ENCODE measurements around the gene SRSF7. TPM values are rescaled to one million over a fixed set of nuclear protein-coding genes. Genes with fewer than 3 reads are reported as not detected.
"Not testable (repeated sequence)": the region's sequence is repeated elsewhere in the genome, so short reads cannot be mapped to it uniquely, and the experiment has no call there.

Gene SRSF7
- 100 to 1,000 TPM in 8 of 12 donors, 10 to 100 TPM in 3, not detected in 1; 87.4 to 148 (median 125) TPM for polyA plus RNA-seq (ENCODE audit: insufficient read length in 12 of 12)
- long read RNA-seq, donor 1, transcript SRSF7-204 (9 exons, 2,857 nt) = minor isoform, 12 of 85 reads
- long read RNA-seq, donor 1, transcript SRSF7-201 (8 exons, 2,489 nt) = major isoform, 37 of 85 reads
- long read RNA-seq, donor 1, partial matches to known transcripts = 24 of 85 reads
- long read RNA-seq, donor 1, other reads (novel, unspliced or antisense) = 0 of 85 reads
- long read RNA-seq, donor 2, transcript SRSF7-204 (9 exons, 2,857 nt) = minor isoform, 6 of 64 reads
- long read RNA-seq, donor 2, transcript SRSF7-209 (7 exons, 2,453 nt) = minor isoform, 6 of 64 reads
- long read RNA-seq, donor 2, transcript SRSF7-201 (8 exons, 2,489 nt) = major isoform, 45 of 64 reads
- long read RNA-seq, donor 2, partial matches to known transcripts = 0 of 64 reads
- long read RNA-seq, donor 2, other reads (novel, unspliced or antisense) = 0 of 64 reads
- long read RNA-seq, donor 3, transcript SRSF7-208 (7 exons, 1,903 nt) = minor isoform, 5 of 31 reads
- long read RNA-seq, donor 3, transcript SRSF7-209 (7 exons, 2,453 nt) = minor isoform, 5 of 31 reads
- long read RNA-seq, donor 3, transcript SRSF7-201 (8 exons, 2,489 nt) = major isoform, 21 of 31 reads
- long read RNA-seq, donor 3, partial matches to known transcripts = 0 of 31 reads
- long read RNA-seq, donor 3, other reads (novel, unspliced or antisense) = 0 of 31 reads
- long read RNA-seq, donor 4, transcript SRSF7-209 (7 exons, 2,453 nt) = minor isoform, 5 of 22 reads
- long read RNA-seq, donor 4, transcript SRSF7-201 (8 exons, 2,489 nt) = major isoform, 14 of 22 reads
- long read RNA-seq, donor 4, partial matches to known transcripts = 0 of 22 reads
- long read RNA-seq, donor 4, other reads (novel, unspliced or antisense) = 0 of 22 reads
- long read RNA-seq, donor 5, transcript SRSF7-201 (8 exons, 2,489 nt) = major isoform, 40 of 64 reads
- long read RNA-seq, donor 5, transcript SRSF7-209 (7 exons, 2,453 nt) = minor isoform, 7 of 64 reads
- long read RNA-seq, donor 5, partial matches to known transcripts = 14 of 64 reads
- long read RNA-seq, donor 5, other reads (novel, unspliced or antisense) = 0 of 64 reads
- long read RNA-seq, donor 6, transcript SRSF7-201 (8 exons, 2,489 nt) = major isoform, 14 of 23 reads
- long read RNA-seq, donor 6, partial matches to known transcripts = 0 of 23 reads
- long read RNA-seq, donor 6, other reads (novel, unspliced or antisense) = 0 of 23 reads
- long read RNA-seq, donor 7, transcript SRSF7-201 (8 exons, 2,489 nt) = major isoform, 13 of 17 reads
- long read RNA-seq, donor 7, partial matches to known transcripts = 0 of 17 reads
- long read RNA-seq, donor 7, other reads (novel, unspliced or antisense) = 0 of 17 reads
- long read RNA-seq, donor 8, transcript SRSF7-201 (8 exons, 2,489 nt) = major isoform, 32 of 53 reads
- long read RNA-seq, donor 8, partial matches to known transcripts = 10 of 53 reads
- long read RNA-seq, donor 8, other reads (novel, unspliced or antisense) = 0 of 53 reads
- long read RNA-seq, donor 9, transcript SRSF7-209 (7 exons, 2,453 nt) = minor isoform, 7 of 75 reads
- long read RNA-seq, donor 9, transcript SRSF7-201 (8 exons, 2,489 nt) = major isoform, 22 of 75 reads
- long read RNA-seq, donor 9, partial matches to known transcripts = 17 of 75 reads
- long read RNA-seq, donor 9, other reads (novel, unspliced or antisense) = 21 of 75 reads
- long read RNA-seq, donor 10, transcript SRSF7-209 (7 exons, 2,453 nt) = minor isoform, 9 of 39 reads
- long read RNA-seq, donor 10, transcript SRSF7-201 (8 exons, 2,489 nt) = major isoform, 25 of 39 reads
- long read RNA-seq, donor 10, partial matches to known transcripts = 0 of 39 reads
- long read RNA-seq, donor 10, other reads (novel, unspliced or antisense) = 0 of 39 reads
- long read RNA-seq, donor 11, transcript SRSF7-201 (8 exons, 2,489 nt) = major isoform, 44 of 75 reads
- long read RNA-seq, donor 11, partial matches to known transcripts = 14 of 75 reads
- long read RNA-seq, donor 11, other reads (novel, unspliced or antisense) = 0 of 75 reads

DNA sequence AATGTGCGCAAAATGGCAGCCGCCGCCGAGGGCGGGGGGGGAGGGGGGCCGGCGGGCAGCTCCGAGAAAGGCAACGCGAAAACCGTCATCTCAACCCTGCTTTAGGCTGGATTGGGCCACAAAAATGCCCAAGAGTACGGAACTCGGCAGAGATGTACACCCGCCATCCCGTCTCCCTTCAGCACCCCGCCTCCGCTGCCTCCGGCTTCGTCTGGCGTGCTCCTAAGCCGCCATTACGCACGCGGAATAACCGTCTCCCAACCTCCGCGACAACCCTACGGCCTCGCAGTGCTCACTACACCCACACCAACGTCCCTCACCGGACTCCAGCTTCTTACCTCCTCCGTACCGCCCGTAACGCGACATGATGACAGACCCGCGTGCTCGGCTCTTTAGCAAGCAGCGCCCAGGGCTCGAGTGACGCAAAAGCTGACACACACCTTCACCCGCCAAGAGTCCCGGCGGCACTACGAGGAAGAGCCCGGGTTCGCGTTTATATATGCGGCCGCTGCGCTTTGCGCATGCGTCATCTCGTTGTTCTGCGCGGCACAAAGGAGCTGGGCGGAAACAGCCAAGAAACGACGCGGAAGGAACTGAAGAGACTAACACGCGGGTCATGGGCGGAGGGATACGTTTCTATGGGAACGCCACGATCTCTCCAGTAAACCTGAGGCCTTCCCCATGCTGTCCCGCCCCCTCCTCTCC is at the start of gene SRSF7:
SRSF7 (minus strand) TSS at position 471 of the 705 bp plus-strand sequence; CDS start at position 366, 105 bp downstream.
- peak; percentile 100 for DNase-seq

DNA sequence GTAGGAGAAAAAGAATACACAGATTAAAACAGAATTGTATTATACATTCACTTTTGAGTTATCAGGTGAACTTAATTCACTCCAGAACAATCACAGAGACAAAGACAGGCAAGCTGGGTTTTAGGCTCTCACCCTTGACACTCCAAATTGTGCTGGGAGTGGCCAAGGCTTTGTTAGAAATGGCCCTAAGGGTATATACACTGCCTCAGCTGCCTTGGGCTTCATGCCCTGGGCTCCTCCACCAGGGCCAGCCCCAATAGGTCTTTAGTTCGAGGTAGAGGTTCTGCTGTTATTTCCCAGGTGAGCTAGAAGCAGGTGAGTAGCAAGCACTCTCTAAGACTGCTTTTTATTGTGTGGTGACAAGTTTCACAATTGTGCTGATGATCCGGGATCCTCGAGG is 46.8 kb upstream of the SRSF7 start:
- DNase-seq = no peak

DNA sequence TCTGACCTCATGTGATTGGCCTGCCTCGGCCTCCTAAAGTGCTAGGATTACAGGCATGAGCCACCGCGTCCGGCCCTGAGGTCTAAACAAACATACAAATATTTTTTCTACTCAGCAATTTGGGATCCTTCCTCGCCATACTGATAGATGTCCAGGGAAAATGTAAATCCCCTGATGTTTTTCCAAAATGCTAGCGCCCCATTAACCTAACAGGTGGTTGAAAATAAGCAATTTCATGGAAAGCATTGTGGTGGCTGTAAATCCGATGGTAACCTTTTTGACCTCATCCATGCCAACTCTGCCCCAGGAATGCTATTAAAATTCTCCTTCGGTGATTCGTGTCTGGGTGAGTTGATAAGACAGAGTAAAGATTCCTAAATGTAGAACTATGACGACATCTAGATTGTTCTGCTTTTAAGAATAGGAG is 46.1 kb upstream of the SRSF7 start:
- DNase-seq = no peak

DNA sequence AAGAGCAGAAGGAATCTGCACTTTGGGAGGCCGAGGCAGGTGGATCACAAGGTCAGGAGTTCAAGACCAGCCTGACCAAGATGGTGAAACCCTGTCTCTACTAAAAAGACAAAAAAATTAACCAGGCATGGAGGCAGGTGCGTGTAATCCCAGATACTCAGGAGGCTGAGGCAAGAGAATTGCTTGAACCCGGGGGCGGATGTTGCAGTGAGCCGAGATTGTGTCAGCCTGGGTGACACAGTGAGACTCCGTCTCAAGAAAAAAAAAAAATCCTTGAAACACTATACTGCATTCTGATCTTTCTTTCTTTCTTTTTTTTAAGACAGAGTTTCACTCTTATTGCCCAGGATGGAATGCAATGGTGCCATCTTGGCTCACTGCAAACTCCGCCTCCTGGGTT is 43.9 kb upstream of the SRSF7 start:
- DNase-seq = not testable (repeated sequence)

DNA sequence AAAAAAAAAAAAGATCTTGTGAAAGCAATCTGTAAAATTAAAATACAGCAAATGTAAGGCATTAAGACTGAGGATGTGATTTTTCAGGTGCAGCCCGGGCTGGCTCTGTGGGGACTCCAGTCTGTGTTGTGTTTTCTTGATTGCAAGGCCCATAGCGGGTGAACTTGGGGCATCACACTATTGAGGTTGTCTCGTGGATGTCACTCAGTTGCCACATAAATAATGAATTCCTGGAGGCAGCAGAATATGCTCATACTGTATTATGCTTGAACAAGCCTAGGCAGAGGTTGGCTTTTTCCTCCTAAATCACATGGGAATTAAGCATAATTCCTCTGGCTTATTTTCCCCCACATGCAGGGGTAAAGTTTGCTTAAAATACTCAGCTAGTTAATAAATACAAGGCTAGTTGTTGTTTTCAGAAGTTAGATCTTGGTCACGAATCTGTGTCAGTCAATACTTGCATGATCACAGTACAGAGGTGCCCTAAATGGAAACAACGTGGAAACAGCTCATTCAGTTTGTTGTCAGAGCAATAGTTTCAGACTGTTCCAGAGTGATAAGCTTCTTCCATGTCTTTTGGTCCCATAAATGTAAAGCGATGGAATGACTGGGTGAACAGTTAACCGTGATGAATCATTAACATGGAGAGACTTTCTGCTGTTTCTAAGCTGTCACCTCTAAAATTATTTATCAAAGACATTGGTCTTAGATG is 43.2 kb upstream of the SRSF7 start:
- DNase-seq = no peak

DNA sequence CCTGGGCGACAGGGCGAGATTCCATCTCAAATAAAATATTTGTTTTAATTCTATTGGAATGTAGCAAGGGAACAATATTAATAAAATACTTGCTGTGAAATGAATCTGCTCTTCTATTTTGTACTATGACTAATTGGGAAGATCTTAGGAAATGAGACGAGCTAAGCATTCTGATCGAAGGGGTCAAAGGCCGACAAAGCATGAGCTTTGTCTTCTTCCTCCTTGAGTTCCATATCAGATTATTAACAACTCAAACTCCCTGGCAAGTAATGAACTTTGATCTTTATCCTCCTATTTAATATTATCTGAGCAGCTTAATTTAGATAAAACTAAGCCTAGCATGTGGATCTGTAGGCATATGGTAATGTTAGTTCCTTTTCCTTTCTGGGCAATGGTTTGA is 42.4 kb upstream of the SRSF7 start:
- no peak for DNase-seq

DNA sequence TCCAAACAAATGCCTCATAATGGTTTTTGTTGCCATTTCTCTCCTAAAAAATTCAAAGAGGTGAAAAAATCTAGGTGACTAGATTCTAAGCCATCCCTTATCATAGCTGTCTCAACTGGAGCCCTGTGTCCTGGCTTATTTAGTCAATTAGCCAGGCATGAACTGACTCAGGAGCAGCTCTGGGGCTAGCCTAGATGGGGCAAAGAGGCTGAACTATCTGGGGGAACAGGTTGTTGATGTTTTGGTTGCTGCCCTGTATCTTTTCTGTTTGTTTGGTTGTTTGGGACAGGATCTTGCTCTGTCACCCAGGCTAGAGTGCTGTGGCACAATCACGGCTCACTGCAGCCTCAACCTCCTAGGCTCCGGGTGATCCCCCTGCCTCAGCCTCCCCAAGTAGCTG is 41.6 kb upstream of the SRSF7 start:
- no peak for DNase-seq

DNA sequence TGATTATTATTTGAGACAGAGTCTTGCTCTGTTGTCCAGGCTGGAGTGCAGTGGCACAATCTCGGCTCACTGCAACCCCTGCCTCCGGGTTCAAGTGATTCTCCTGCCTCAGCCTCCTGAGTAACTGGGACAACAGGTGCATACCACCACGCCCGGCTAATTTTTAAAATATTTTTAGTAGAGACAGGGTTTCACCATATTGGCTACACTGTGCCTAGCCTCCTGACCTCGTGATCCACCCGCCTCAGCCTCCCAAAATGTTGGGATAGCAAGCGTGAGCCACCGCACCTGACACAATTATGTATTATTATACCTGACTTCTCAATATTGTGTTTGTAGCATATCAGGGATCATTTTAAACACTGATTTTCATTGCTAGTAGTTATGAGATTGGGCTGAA is 41.2 kb upstream of the SRSF7 start:
- DNase-seq = not testable (repeated sequence)

DNA sequence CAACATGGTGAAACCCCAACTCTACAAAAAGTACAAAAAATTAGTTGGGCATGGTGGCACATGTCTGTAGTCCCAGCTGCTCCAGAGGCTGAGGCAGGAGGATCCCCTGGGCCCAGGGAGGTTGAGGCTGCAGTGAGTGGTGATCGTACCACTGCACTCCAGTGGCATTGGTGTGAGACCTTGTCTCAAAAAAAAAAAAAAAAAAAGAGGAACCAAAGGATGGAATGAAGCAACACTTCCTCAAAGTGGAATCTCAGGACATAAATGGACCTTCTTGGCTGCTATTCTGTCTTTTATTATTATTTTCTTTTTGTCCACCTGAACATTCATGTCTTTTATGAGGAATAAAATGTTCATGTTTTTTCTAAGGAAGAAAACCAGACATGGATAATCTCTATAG is 40.6 kb upstream of the SRSF7 start:
- no peak for DNase-seq

DNA sequence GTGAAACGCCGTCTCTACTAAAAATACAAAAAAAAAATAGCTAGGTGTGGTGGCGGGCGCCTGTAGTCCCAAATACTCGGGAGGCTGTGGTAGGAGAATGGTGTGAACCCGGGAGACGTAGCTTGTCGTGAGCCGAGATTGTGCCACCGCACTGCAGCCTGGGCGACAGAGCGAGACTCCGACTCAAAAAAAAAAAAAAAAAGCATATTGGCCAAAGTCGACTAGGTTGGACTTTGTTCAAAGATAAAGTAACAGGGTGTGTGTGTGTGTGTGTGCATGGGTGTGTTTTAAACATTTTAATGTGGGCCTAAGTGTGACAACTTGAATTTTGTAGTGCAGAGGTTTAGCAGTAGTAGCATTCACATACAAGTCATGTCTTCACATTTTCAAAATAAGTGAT is 38.5 kb upstream of the SRSF7 start:
- DNase-seq = no peak

DNA sequence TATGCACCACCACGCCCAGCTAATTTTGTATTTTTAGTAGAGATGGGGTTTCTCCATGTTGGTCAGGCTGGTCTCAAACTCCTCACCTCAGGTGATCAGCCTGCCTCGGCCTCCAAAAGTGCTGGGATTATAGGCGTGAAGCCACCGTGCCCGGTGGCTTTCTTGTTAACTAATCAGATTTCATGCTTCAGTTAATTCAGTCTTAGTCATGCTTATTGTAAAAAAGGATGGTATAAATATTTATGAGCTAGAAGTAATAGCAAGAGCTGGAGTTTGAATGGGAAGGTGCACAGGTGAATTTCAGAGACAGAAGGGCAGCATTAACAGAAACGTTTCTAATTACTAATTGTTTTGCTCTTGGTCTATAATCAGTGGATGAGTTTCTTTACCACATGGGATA is 37.1 kb upstream of the SRSF7 start:
- no peak for DNase-seq

DNA sequence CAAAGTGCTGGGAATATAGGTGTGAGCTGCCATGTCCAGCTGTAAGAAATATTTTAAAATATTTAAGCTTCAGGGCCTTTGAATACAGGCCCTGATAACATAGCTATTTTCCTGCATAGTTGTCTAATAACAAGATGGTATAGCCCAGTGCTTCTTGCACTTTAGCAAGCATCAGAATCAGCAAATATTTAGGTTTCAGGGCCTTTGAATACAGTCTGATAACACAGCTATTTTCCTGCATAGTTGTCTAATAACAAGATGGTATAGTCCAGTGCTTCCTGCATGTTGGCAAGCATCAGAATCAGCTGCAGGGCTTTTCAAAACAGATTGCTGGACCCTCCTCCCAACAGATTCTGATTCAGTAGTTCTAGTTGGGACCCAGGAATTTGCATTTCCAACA is 32.4 kb upstream of the SRSF7 start:
- no peak for DNase-seq

DNA sequence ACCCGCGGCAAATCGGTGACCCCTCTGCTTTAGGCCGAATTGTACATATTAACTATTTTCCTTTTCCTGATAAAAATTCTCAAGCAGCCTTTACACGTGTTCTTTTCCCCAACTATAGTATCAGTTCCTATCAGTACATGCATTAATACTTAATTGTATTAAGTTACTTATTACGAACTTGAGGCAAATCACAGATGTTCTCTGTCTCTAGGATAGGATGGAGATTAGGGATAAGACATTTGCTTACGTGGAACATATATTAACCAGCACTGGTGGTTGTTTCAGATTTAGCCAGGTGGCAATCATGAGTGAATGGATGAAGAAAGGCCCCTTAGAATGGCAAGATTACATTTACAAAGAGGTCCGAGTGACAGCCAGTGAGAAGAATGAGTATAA is 27.5 kb upstream of the SRSF7 start:
- no peak for DNase-seq

DNA sequence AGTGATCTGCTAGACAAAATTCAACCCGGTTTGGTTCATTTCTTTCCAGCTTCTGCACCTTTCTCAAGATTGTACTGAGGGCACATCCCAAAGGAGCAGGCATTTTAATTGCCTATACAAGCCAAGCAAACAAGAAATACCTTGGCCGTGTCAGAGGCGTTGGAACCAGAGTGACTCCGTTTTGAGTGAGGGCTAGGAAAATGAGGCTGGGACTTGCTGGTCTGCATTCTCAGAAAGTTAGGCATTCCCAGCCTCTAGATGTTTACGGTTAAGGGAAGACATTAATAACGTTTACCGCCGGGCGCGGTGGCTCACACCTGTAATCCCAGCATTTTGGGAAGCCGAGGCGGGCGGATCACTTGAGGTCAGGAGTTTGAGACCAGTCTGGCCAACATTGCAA is 25.4 kb upstream of the SRSF7 start:
- no peak for DNase-seq

DNA sequence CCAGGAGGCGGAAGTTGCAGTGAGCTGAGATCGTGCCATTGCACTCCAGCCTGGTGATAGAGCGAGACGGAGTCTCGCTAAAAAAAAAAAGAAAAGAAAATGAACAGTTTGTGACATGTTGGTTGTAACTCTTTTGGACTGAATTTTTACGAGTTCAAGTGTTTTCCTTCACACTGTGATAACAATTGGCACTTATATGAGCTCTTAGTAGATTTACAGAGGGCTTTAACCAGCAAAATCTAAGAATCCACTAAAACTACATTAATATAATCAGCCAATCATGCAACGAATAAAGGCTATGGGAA is 24.7 kb upstream of the SRSF7 start:
- DNase-seq = no peak

DNA sequence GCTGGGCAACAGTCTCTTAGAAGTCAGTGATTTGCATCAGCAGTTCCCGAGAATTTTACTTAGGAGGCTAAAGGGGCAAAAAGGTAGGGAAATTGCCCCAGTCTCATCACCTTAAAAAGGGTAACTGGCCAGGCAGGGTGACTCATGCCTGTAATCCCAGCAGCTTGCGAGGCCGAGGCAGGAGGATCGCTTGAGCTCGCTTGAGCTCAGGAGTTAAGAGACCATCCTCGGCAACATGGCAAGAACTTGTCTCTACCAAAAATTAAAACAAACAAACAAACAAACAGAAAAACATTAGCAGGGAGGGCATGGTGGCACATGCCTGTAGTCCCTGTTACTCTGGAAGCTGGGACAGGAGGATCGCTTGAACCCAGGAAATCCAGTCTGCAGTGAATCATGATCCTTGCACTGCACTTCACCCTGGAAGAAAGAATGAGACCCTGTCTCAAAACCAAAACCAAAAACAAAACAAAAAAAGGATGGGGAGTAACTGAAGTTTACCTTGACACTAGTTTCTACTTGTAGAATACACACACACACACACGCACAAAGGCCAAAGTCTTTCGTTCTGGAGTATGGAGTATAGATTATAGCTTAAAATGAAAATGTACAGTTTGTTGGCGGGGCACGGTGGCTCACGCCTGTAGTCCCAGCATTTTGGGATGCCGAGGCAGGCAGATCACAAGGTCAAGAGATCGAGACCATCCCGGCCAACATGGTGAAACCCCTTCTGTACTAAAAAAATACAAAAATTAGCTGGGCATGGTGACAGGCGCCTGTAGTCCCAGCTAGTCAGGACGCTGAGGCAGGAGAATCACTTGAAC is 24.1 kb upstream of the SRSF7 start:
- no peak for DNase-seq

DNA sequence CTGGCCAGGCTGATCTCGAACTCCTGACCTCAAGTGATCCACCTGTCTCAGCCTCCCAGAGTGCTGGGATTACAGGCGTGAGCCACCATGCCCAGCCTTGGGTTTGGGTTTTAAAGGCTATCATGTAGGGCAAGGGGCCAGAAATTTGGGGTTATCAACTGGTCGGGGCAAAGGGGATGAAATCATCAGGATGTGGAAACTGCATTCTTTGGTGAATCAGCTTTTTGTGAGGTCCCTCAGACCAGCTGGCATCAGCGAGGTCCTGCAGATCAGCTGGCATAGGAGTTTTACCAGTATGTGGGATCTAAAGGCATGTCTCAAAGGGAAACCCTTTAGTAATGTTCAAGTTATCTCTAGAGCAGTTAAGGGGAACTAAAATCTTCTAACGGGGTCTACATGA is 20.5 kb upstream of the SRSF7 start:
- DNase-seq = no peak

DNA sequence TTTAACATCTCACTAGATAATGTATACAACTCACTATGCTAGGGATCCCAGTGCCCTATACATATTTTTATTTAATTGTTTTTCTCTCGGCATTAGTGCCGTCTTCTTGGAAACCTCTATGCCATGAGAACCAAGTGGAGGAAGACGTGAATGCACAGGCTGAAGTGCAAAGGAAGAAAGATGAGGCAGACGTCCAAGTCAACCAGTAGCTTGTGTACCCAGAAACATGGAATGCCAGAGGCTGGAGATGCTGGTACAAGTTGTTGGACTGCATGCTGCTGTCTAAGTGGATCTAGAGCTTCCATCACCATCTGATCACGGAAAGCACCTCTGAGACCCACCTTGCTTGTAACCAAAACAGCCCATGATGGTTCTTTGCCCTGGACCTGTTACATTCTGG is 14.4 kb upstream of the SRSF7 start:
- DNase-seq = no peak

Measured in muscle of arm (tissue), 14 donors.